HCT116 (cell line): ENCODE results near the gene KBTBD13.

Experiments
- CEBPB ChIP-seq: IDR thresholded peaks from 2 replicates; pipeline ENCODE4 v1.6.1; 2012; ENCODE audit warnings: low read depth
- CTCF ChIP-seq, 3 experiments: fragments of 200-600 bp in 1 of 3; sonication (generic) in 1 of 3; IDR thresholded peaks in 2 of 3; conservative IDR thresholded peaks in 1 of 3; 2 replicates each; pipeline ENCODE4 v1.5.1; 2012 to 2017; ENCODE audit warnings: low read depth in 2 of 3, low read length in 2 of 3, antibody characterized with exemption in 1 of 3, borderline replicate concordance in 1 of 3, control low read depth in 1 of 3, mild to moderate bottlenecking in 1 of 3, mixed read lengths in 1 of 3, mixed run types in 1 of 3, moderate library complexity in 1 of 3; ENCODE audit not compliant: insufficient read depth in 1 of 3
- EZH2 ChIP-seq: fragments of 200-600 bp; sonication (generic); IDR thresholded peaks from 2 replicates; pipeline ENCODE4 v1.6.1; 2017; ENCODE audit warnings: antibody characterized with exemption, mixed run types
- EZH2phosphoT487 ChIP-seq: fragments of 200-600 bp; IDR thresholded peaks from 2 replicates; pipeline ENCODE4 v1.6.1; 2018; ENCODE audit warnings: antibody characterized with exemption, borderline replicate concordance
- JUND ChIP-seq: IDR thresholded peaks from 2 replicates; pipeline ENCODE4 v1.6.1; 2012
- MAX ChIP-seq: IDR thresholded peaks from 2 replicates; pipeline ENCODE4 v1.6.1; 2012
- POLR2A ChIP-seq: IDR thresholded peaks from 2 replicates; pipeline ENCODE4 v1.7.0; 2011; ENCODE audit warnings: borderline replicate concordance; ENCODE audit not compliant: insufficient read depth, insufficient read length; ENCODE audit errors: extremely low read depth
- POLR2AphosphoS5 ChIP-seq: IDR thresholded peaks from 2 replicates; pipeline ENCODE4 v1.6.1; 2011; ENCODE audit warnings: mild to moderate bottlenecking, low read depth, low read length, moderate library complexity
- RAD21 ChIP-seq: IDR thresholded peaks from 2 replicates; pipeline ENCODE4 v1.6.1; 2012; ENCODE audit warnings: low read depth, mild to moderate bottlenecking
- SIN3A ChIP-seq: IDR thresholded peaks from 2 replicates; pipeline ENCODE4 v1.6.1; 2012; ENCODE audit warnings: low read depth
- SP1 ChIP-seq: IDR thresholded peaks from 2 replicates; pipeline ENCODE4 v1.6.1; 2012; ENCODE audit warnings: low read depth
- YY1 ChIP-seq: IDR thresholded peaks from 2 replicates; pipeline ENCODE4 v1.6.1; 2011; ENCODE audit warnings: low read length, low read depth, moderate library complexity, mild to moderate bottlenecking; ENCODE audit not compliant: insufficient replicate concordance; ENCODE audit errors: extremely low read depth
- ZFX ChIP-seq: fragments of 450-650 bp; IDR thresholded peaks from 2 replicates; pipeline ENCODE4 v1.6.1; 2017
- TF ChIP-seq, protein P1 (sequence below): IDR thresholded peaks from 2 replicates; pipeline ENCODE4 v1.6.1; 2012; ENCODE audit warnings: low read depth

DNA sequence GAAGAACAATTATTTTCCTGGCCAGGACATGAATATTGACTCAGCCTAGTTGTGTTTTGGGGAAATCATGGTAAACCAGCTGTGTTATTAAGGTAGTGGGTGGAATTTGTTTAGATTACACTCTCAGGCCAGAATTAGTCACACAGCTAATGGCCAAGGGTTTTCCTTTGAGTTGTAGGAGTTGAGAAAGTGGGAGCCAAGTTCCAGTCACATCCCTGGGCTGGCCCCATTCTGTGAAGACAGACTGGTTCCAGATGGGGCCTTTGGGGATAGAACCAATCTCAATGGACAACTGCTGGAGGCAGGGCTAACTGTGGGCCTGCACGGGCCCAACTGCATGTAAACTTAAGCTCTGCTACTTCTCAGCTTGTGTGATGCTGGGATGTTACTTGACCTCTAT, 7.4 kb upstream of the KBTBD13 start:
- TF ChIP-seq RAD21 (no peak), EZH2 (no peak), CEBPB (no peak), POLR2AphosphoS5 (no peak), ZFX (no peak), POLR2A (no peak), MAX (no peak), CTCF (IDR thresholded peaks at IDR 0.05 in 2 of 3, conservative IDR thresholded peaks at IDR 0.05 in 1 of 3; ENCODE audit: borderline replicate concordance in 1 of 3, insufficient read depth in 1 of 3, low read depth in 2 of 3, low read length in 2 of 3) (no peak), EZH2phosphoT487 (no peak), JUND (no peak), SIN3A (no peak), SP1 (no peak), YY1 (no peak)
- TF ChIP-seq, protein P1, sequence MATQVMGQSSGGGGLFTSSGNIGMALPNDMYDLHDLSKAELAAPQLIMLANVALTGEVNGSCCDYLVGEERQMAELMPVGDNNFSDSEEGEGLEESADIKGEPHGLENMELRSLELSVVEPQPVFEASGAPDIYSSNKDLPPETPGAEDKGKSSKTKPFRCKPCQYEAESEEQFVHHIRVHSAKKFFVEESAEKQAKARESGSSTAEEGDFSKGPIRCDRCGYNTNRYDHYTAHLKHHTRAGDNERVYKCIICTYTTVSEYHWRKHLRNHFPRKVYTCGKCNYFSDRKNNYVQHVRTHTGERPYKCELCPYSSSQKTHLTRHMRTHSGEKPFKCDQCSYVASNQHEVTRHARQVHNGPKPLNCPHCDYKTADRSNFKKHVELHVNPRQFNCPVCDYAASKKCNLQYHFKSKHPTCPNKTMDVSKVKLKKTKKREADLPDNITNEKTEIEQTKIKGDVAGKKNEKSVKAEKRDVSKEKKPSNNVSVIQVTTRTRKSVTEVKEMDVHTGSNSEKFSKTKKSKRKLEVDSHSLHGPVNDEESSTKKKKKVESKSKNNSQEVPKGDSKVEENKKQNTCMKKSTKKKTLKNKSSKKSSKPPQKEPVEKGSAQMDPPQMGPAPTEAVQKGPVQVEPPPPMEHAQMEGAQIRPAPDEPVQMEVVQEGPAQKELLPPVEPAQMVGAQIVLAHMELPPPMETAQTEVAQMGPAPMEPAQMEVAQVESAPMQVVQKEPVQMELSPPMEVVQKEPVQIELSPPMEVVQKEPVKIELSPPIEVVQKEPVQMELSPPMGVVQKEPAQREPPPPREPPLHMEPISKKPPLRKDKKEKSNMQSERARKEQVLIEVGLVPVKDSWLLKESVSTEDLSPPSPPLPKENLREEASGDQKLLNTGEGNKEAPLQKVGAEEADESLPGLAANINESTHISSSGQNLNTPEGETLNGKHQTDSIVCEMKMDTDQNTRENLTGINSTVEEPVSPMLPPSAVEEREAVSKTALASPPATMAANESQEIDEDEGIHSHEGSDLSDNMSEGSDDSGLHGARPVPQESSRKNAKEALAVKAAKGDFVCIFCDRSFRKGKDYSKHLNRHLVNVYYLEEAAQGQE, result no peak
